NCI-H460 (cell line): ENCODE data around the gene MRPL9. TPM values are rescaled to one million over a fixed set of nuclear protein-coding genes. Genes with fewer than 3 reads are reported as not detected.

Experiments used
- DNase-seq: peaks from one replicate; pipeline ENCODE4 v3.0.0-alpha.2; 2016; ENCODE audit warnings: low read depth; ENCODE audit errors: extremely low read depth
- polyA plus RNA-seq: library from polyadenylated mRNA; depleted of rRNA; stranded (reverse); fragments of >200 nt; gene quantifications from 2 replicates; pipeline ENCODE4 v1.2.3, GENCODE V29; 2014; cell fraction: nucleus; rRNA removed
- total RNA-seq: library from RNA; depleted of rRNA; stranded (reverse); fragments of >200 nt; shearing (Covaris generic); gene quantifications from 2 replicates; pipeline ENCODE4 v1.2.3, GENCODE V29; 2014; rRNA removed

Gene MRPL9
- 157 and 173 TPM in 2 replicates for total RNA-seq
- 167 and 178 TPM in 2 replicates for polyA plus RNA-seq

- DNase-seq: peak; percentile 73
Measured at GRCh38 chr1:151762941-151763921, at the start of gene MRPL9. MRPL9 (minus strand) TSS chr1:151763496; CDS start chr1:151763479, 17 bp downstream.

GRCh38 chr1:151811181-151811580 is 47.9 kb upstream of the MRPL9 start:
- DNase-seq: no peak

GRCh38 chr1:151809985-151810556 is 46.8 kb upstream of the MRPL9 start:
- no peak for DNase-seq

GRCh38 chr1:151809290-151809984 is 46.1 kb upstream of the MRPL9 start:
- peak; percentile 21 for DNase-seq

- DNase-seq: no peak
Measured at GRCh38 chr1:151807766-151808165, 44.5 kb upstream of the MRPL9 start.

- no peak for DNase-seq
Measured at GRCh38 chr1:151807131-151807530, 43.8 kb upstream of the MRPL9 start.

GRCh38 chr1:151806170-151806569 is 42.9 kb upstream of the MRPL9 start:
- DNase-seq: no peak

- DNase-seq: no peak
Measured at GRCh38 chr1:151805066-151805820, 41.9 kb upstream of the MRPL9 start, which contains the start of gene LINGO4. LINGO4 (minus strand) TSS chr1:151805419; CDS start chr1:151802704, 2,715 bp downstream.

GRCh38 chr1:151803915-151804314 is 40.6 kb upstream of the MRPL9 start:
- DNase-seq: no peak

GRCh38 chr1:151803164-151803563 is 39.9 kb upstream of the MRPL9 start:
- DNase-seq: no peak

GRCh38 chr1:151802372-151802771 is 39.1 kb upstream of the MRPL9 start:
- DNase-seq: no peak

- no peak for DNase-seq
Measured at GRCh38 chr1:151801846-151802245, 38.5 kb upstream of the MRPL9 start.

- no peak for DNase-seq
Measured at GRCh38 chr1:151801310-151801820, 38.1 kb upstream of the MRPL9 start.

- DNase-seq: no peak
Measured at GRCh38 chr1:151800830-151801229, 37.5 kb upstream of the MRPL9 start.

GRCh38 chr1:151799179-151800022 is 36.1 kb upstream of the MRPL9 start:
- DNase-seq: no peak

GRCh38 chr1:151798571-151798970 is 35.3 kb upstream of the MRPL9 start:
- DNase-seq: no peak

- DNase-seq: no peak
Measured at GRCh38 chr1:151790940-151791651, 27.8 kb upstream of the MRPL9 start.
